Measurements from ENCODE around the gene WARS2.
"Not testable (repeated sequence)": the region's sequence is repeated elsewhere in the genome, so short reads cannot be mapped to it uniquely, and the experiment has no call there.

The WARS2 gene

DNA sequence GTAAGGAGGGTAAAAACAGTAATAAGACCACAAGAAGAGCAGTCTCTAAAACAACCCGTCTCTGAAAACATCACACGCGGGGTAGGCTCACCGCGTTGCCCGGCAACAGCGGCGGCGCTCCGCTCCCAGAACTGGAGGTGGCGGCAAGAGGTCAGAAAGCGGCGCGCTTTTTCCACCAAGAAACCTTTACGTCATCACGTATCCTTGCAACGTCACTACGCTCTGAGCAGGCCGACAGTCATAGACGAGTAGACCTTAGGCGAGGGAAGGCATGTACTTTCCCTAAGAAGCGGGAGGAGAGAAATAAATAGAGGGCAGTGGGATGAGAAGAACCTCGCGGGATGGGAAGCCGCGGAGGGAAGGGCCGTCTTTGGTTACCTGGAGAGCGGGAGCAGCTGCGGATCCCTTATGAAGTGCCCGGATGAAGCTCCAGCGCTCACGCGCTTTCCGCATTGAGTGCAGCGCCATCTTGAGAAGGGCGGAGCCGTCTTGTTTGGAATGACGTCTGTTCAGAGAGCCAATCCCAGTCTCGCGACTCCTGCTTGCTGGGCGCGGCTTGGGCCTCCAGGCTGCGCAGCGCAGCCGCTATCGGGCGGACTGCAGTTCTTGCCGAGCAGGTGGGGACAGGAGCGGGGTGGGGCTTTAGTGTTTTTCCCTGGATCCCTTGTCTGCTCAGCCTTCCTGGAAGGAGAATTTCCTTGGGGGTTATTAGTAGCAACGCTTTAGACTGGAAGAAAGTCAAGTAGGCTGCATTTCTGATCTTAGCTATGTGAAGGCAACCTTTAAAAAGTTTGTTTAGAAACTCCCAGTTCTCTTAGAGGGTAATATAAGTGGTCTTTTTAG is at the start of gene WARS2:
Gene WARS2, minus strand, starts transcription at position 477 of the 843 bp plus-strand sequence. Its CDS starts 9 bp downstream, at position 468.
- DNase-seq (ENCODE audit: low spot score), result peak; percentile 99

DNA sequence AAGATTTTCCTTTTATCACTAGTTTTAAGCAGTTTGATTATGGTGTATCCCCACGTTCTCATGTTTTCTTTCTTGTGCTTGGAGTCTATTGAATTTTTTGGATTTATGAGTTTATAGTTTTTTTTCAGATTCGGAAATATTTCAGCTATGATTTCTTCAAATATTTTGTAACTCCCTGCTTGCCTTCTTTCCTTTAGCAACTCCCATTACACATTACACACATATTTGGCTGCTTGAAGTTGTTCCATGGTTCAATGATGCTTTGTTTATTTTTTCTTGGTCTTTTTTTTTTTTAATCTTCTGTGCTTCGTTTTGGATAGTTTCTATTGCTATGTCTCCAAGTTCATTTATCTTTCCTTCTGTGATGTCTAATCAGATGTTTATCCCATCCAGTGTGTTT is 48.5 kb upstream of the WARS2 start:
- no peak for DNase-seq (ENCODE audit: low spot score)

DNA sequence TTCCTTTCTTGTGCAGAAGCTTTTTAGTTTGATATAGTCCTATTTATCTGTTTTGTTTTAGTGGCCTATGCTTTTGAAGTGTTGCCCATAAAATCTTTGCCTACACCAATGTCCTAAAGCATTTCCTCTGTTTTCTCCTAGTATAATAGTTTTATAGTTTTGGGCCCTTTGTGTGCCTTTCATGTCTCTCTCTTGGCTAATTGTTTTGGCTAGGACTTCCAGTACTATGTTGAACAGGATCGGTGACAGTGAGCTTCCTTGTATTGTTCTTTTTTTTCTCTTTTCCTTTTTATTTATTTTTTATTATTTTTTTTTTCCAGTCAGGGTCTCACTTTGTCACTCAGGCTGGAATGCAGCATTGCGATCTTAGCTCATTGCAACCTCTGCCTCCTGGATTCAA is 47.0 kb upstream of the WARS2 start:
- DNase-seq (ENCODE audit: low spot score), result no peak

DNA sequence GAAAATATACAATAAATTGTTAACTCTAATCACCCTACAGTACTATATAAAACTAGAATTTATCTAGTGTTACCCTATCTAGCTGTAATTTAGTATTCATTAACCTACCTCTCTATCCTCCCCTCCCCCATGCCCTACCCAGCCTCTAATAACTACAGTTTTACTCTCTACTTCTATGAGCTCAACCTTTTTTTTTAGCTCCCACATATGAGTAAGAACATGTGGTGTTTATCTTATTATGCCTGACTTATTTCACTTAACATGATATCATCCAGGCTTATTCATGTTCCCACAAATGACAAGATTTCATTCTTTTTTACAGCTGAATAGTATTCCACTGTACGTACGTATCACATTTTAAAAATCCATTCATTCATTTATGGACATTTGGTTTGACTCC is 46.0 kb upstream of the WARS2 start:
- no peak for DNase-seq (ENCODE audit: low spot score)

DNA sequence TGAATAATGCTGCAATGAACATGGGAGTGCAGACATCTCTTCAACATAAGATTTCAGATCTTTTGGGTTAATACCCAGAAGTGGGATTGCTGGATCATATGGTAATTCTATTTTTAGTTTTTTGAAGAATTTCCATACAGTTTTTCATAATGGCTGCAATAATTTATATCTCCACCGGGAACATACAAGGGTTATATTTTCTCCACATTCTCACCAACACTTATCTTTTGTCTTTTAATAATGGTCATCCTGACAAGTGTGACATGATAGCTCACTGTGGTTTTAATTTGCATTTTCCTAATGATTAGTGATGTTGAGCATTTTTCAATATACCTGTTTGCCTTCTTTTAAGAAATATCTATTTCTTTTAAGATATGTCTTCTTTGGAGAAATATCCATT is 44.5 kb upstream of the WARS2 start:
- DNase-seq (ENCODE audit: low spot score), result no peak

DNA sequence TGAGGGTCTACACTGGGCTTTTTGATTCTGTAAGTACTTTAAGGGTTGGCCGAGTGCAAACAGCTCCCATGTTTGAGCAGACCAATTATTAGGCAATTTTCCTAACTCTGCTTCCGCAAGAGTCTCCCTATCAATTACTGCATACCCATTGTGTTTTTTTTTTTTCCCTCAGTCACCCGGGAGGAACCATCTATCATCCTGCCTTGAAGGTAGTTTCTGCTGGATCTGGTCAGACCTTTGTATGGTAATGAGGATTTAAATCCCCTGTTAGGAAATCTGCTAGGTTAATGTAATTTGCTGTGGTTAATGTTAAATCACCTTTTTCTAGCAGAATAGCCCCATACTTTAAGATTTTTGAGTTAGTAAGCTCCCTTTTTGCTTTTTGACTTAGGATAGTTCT is 40.8 kb upstream of the WARS2 start:
- no peak for DNase-seq (ENCODE audit: low spot score)

DNA sequence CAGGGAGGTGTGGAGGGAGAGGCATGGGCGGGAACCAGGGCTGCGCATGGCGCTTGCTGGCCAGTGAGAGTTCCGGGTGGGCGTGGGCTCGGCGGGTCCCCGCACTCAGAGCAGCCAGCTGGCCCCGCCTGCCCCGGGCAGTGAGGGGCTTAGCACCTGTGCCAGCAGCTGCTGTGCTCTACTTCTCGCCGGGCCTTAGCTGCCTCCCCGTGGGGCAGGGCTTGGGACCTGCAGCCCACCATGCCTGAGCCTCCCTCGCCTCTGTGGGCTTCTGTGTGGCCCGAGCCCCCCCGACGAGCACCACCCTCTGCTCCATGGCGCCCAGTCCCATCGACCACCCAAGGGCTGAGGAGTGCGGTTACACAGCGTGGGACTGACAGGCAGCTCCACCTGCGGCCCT is 38.6 kb upstream of the WARS2 start:
- no peak for DNase-seq (ENCODE audit: low spot score)

DNA sequence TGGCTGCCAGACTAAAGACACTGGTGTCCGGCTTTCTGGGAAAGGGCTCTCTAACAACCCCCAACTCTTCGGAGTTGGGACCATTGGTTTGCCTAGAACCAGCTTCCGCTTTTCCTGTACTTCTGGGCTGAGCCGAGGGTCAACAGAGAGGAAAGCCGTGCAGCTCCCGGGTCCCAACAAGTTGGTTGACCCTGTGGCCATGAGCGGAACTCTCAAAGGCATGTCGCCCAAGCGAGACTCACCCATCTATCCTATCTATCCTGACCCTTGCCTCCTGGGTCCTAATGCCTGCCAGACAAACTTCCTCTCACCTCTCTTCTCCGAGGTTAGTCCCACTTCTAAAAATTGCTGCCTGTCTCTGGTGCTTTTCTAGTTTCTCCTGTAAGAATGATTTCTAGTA is 32.5 kb upstream of the WARS2 start:
- DNase-seq (ENCODE audit: low spot score), result not testable (repeated sequence)

DNA sequence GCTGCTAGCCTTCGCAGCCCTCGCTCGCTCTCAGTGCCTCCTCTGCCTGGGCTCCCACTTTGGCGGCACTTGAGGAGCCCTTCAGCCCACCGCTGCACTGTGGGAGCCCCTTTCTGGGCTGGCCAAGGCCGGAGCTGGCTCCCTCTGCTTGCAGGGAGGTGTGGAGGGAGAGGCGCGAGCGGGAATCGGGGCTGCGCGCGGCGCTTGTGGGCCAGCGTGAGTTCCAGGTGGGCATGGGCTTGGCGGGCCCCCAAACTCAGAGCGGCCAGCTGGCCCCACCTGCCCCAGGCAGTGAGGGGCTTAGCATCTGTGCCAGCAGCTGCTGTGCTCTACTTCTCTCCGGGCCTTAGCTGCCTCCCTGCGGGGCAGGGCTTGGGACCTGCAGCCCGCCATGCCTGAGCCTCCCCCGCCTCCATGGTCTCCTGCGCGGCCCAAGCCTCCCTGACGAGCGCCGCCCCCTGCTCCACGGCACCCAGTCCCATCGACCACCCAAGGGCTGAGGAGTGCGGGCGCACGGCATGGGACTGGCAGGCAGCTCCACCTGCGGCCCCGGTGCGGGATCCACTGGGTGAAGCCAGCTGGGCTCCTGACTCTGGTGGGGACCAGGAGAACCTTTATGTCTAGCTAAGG is 31.0 kb upstream of the WARS2 start:
- not testable (repeated sequence) for DNase-seq (ENCODE audit: low spot score)

DNA sequence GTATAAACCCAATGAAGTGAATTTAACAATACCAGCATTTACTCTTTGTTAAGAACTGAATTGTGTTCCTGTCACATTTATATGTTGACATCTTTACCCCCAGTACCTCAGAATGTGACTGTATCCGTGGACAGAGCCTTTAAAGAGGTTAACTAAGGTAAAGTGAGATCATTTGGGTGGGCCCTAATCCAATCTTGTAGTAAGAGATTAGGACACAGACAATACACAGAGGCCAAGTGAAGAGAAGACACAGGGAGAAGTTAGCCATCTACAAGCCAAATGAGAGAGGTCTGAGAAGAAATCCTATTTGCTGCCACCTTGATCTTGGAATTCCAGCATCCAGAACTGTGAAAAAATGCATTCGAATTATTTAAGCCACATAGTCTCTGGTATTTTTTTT is 22.9 kb upstream of the WARS2 start:
- no peak for DNase-seq (ENCODE audit: low spot score)

DNA sequence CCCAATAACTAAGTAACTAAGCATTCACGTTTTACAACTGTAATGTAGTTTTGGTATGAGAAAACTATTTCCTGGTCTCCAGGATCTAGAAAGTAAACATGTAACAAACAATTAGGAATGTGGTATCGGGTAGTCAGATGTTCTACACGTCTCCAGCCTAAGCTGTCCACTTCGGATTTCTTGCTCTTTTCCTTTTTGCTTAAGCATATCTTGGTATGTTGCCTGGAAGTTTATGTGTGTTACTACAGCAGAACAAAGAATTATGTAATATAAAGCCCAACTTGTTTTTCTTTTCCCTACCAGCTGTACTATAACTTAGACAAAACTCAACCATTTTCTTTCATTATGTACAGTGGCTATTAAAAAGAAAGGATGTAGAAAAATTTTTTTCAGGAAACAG is 20.4 kb upstream of the WARS2 start:
- DNase-seq (ENCODE audit: low spot score), result no peak

DNA sequence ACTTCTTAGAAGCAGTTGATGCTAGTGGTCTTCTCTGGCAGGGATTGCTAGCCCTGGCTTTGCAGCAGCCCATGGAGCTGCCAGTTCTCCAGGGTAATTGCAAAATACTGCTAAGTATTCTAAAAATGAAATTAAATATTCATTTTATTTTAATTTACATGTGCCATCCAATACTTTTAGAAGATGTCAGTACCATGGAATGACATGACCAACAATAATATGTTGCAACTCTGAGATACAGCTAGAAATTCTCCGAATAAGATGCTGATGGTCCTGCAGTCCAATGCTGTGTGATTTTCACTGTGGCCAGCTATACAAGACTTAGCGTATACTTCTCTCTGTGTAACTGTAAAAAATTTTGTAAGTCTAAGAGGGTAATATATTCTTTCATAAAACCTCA is 20.0 kb upstream of the WARS2 start:
- DNase-seq (ENCODE audit: low spot score), result no peak

DNA sequence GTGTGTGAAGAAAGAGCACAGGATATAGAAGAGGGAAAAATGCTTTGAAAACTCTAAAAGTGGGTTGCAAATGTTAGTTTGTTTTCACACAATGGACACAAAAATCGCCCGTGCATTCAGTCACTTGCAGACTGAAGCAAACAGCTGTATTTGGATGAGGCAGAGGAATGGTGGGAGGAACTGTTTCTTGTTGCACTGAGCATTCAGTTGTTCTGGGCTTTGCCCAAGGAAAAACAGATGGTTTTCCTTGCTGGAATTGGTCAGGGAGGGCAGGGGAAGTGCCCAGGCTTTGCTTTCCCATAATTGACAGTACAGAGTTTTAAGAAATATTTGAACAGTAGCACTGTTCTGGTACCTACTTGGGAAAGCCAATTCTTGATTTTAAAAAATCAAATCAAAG is 19.5 kb upstream of the WARS2 start:
- no peak for DNase-seq (ENCODE audit: low spot score)

DNA sequence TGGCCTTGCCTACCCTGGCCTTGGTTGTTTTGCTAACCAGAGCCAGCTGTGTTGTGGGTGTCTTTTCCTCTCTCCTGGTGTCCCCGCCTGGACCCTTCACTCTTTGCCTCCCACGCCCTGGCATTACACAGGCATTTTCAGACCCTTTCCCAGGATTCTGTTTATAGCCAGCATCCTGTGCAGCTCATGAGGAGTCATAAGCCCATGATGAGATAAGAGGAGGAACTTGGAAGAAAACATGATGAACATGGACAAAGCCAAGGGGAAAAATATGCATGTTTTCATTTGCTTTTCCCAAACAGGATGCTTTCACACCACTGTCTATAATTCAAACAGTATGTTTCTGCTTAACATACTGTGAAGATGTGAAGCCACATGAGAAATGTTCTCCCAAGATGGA is 18.7 kb upstream of the WARS2 start:
- no peak for DNase-seq (ENCODE audit: low spot score)

DNA sequence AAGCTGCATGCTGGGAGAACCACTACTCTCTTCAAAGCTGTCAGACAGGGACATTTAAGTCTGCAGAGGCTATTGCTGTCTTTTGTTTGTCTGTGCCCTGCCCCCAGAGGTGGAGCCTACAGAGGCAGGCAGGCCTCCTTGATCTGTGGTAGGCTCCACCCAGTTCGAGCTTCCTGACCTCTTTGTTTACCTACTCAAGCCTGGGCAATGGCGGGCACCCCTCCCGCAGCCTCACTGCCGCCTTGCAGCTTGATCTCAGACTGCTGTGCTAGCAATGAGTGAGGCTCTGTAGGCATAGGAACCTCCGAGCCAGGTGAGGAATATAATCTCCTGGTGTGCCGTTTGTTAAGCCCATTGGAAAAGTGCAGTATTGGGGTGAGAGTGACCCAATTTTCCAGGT is 16.3 kb upstream of the WARS2 start:
- not testable (repeated sequence) for DNase-seq (ENCODE audit: low spot score)

DNA sequence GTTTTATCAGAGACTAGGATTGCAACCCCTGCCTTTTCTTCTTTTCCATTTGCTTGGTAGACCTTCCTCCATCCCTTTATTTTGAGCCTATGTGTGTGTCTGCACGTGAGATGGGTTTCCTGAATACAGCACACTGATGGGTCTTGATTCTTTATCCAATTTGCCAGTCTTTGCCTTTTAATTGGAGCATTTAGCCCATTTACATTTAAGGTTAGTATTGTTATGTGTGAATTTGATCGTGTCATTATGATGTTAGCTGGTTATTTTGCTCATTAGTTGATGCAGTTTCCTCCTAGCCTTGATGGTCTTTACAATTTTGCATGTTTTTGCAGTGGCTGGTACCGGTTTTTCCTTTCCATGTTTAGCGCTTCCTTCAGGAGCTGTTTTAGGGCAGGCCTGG is 14.6 kb upstream of the WARS2 start:
- DNase-seq (ENCODE audit: low spot score), result not testable (repeated sequence)

DNA sequence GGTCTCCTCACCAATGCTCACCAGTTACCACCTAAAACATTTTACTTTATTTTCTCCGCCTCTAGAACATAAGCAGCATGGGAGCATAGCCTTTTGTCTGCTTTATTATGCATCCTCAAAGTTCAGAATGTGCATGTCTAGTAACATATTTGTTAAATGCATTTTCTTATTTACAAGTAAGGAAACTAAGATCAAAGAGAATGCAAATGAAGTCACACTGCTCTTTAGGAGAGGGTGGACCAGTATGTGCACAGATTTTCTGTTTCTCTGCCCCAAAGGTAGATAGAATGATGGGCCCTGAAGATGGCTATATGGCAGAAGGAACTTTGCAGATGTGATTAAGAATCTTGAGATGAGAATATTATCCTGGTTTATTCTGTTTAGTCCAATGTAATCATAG is 9.7 kb upstream of the WARS2 start:
- no peak for DNase-seq (ENCODE audit: low spot score)

DNA sequence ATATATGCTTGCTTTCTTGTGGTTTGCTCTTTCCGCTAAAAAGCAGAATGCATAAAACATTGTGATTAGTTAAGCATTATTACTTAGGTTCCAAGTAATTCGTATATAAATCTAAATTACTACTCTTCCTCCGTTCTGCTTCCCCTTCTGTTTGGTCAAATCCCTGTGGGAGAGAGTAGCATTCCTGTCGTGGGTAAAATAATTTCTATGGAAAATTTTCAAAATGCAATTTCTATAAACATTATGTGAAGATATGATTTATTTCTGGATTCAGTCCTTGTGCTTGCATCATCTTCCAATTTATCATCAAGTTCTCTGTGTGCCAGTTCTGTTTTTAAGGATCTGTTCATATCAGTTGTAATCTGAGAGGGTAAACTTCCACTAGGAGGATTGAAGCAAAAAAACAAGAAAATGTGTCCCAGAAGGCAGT is 7.2 kb upstream of the WARS2 start:
- no peak for DNase-seq (ENCODE audit: low spot score)

DNA sequence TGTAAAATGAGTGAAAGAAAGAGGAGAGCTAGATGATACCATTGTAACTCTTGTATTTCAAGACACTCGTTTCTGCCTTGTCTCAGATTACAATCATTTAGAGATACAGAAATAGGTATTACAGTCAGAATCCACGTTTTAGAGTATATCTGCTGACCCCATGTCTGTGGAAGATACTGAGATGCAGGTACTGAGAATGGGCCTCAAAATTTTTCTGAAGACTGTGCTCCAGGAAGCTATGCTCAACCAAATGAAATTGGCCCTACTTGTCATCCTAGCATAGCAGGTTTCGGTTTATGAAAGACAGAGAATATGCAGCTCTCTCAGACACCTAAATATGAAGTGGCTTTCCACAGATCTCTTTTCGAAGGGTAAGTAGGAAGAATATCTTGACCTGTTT is 6.0 kb upstream of the WARS2 start:
- DNase-seq (ENCODE audit: low spot score), result no peak

DNA sequence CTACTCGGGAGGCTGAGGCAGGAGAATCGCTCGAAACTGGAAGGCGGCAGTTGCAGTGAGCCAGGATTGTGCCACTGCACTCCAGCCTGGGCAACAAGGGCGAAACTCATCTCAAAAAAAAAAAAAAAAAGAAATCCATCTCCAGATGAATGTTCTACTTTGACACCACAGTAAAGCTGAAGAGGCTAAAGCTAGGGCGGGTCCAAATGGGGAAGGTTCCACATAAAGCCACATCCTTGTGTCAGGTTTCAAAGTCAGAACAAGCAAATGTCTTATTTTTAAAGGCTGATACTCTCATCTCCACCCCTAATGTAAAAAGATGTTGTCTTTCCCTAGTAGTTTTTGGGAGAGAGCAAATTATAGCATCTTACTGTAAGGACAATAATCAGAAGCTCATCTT is 4.4 kb upstream of the WARS2 start:
- no peak for DNase-seq (ENCODE audit: low spot score)

DNA sequence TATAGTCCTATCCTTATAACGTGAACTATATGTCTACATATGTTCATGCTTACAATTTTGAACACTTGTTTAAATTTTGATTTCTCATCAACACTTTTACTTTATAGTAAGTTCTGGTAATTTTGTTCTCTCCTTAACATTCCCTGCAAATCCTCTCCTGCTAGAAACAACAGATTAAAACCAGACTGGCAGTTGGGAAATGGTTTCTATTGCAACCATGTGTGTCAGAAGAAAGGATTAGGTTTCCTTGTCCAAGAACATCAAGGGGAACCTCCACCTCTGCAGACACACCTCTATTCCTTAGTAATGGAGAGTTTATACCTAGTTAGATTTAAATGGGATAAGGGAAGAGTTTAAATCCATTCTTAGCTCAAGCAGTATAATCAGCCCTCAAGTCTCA is 3.3 kb upstream of the WARS2 start:
- no peak for DNase-seq (ENCODE audit: low spot score)

DNA sequence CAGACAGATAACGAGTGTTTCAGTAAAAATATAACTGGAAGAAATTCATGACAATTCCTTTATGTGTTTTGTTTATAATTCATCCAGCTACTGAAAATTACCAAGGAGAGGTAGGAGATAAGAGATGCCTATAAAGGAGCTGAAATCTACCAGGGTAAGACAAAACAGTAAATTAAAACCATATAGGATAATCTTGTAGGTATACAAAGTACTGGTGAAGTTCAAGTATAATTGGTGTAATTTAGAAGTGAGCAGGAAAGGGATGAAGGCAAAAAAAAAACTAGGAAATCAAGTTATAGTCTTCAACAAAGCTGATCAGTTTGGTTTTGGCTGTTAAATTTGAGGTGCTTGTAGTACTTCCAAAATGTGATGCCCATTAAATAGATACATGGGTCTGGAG is 1.2 kb upstream of the WARS2 start:
- DNase-seq (ENCODE audit: low spot score), result no peak

DNA sequence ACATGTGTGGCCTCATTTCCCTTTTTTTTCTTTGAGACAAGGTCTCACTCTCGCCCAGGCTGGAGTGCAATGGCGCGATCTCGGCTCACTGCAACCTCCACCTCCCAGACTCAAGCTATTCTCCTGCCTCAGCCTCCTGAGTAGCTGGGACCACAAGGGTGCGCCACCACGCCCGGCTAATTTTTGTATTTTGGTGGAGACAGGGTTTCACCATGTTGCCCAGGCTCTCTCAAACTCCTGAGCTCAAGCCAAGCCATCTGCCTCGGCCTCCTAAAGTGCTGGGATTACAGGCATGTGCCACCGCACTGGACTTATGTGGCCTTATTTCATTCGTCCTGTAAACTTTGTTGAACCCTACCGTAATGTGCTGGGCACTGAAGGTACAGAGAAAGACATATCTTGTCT is 569 bp upstream of the WARS2 start:
- no peak for DNase-seq (ENCODE audit: low spot score)

DNA sequence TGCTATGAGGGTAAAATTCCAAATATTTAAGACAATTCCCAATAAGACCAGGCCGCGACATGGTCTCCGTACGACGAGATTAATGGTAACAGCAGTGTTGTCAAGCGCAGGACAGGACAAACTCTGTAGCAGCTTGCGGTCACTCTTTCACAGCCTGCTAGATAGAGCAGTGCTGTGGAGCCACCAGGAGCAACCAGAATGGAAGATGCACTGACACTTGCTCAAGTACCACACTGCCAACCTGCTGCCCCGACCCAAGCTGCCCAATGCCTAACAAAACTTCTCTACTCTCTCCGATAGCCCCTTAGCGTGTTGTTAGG is 636 bp downstream of the WARS2 start:
- DNase-seq (ENCODE audit: low spot score), result no peak

Measured in pons (tissue), 1 donor.